K562 (cell line): Measurements from ENCODE around the gene RSPH1. TPM values are rescaled to one million over a fixed set of nuclear protein-coding genes. Genes with fewer than 3 reads are reported as not detected.

Experiments used
- ATF7 ChIP-seq: fragments of 450-650 bp; IDR thresholded peaks from 2 replicates; pipeline ENCODE4 v1.7.1; 2014; ENCODE audit warnings: mild to moderate bottlenecking, moderate library complexity
- BCL6 ChIP-seq: fragments of 250-450 bp; sonication (Bioruptor Pico); IDR thresholded peaks from 2 replicates; pipeline ENCODE4 v1.4.0; 2020
- BCOR ChIP-seq: fragments of 450-650 bp; IDR thresholded peaks from 2 replicates; pipeline ENCODE4 v1.6.1; 2016
- BRD9 ChIP-seq: fragments of 450-650 bp; IDR thresholded peaks from 2 replicates; pipeline ENCODE4 v1.6.1; 2018; ENCODE audit warnings: low read depth; ENCODE audit not compliant: partially characterized antibody
- CBFA2T2 ChIP-seq: fragments of 450-650 bp; conservative IDR thresholded peaks from 2 replicates; pipeline ENCODE4 v1.6.1; 2017; ENCODE audit warnings: mild to moderate bottlenecking
- CBFB ChIP-seq: sonication (generic); formaldehyde crosslinking; IDR thresholded peaks from 2 replicates; pipeline ENCODE4 v1.4.0; 2020; ENCODE audit warnings: mild to moderate bottlenecking, missing genetic modification reagents
- CLOCK ChIP-seq: fragments of 250-450 bp; sonication (Bioruptor Pico); IDR thresholded peaks from 2 replicates; pipeline ENCODE4 v1.4.0; 2020; ENCODE audit warnings: mild to moderate bottlenecking, moderate library complexity, borderline replicate concordance
- EHMT2 ChIP-seq: fragments of 450-650 bp; IDR thresholded peaks from 2 replicates; pipeline ENCODE4 v1.6.1; 2018; ENCODE audit warnings: antibody characterized with exemption
- EP300 ChIP-seq: IDR thresholded peaks from 2 replicates; pipeline ENCODE4 v1.6.1; 2012; ENCODE audit warnings: low read length, improper control_type of control experiment
- ESRRA ChIP-seq: fragments of 450-650 bp; IDR thresholded peaks from 2 replicates; pipeline ENCODE4 v1.6.1; 2014; ENCODE audit warnings: low read depth, mild to moderate bottlenecking, moderate library complexity, borderline replicate concordance
- JUN ChIP-seq, 2 experiments: sonication (generic) in 1 of 2; formaldehyde crosslinking in 1 of 2; IDR thresholded peaks; 2 replicates each; pipeline versions ENCODE4 v1.6.1 to v1.8.0; 2012 to 2022; ENCODE audit warnings: borderline replicate concordance in 2 of 2, mild to moderate bottlenecking in 2 of 2, improper control_type of control experiment in 1 of 2, low read depth in 1 of 2, low read length in 1 of 2, missing genetic modification reagents in 1 of 2
- KLF16 ChIP-seq: IDR thresholded peaks from 2 replicates; pipeline ENCODE4 v1.6.1; 2016; ENCODE audit warnings: antibody characterized with exemption
- MEF2D ChIP-seq: conservative IDR thresholded peaks from 2 replicates; pipeline ENCODE4 v1.6.1; 2016; ENCODE audit warnings: low read depth, missing genetic modification characterization, missing compliant biosample characterization
- MTA2 ChIP-seq: fragments of 450-650 bp; IDR thresholded peaks from 2 replicates; pipeline ENCODE4 v1.6.1; 2016; ENCODE audit warnings: low read depth
- NFE2 ChIP-seq: IDR thresholded peaks from 2 replicates; pipeline ENCODE4 v1.6.1; 2014; ENCODE audit warnings: antibody characterized with exemption, low read depth
- NFIC ChIP-seq: fragments of 450-650 bp; IDR thresholded peaks from 2 replicates; pipeline ENCODE4 v1.6.1; 2017; ENCODE audit warnings: mild to moderate bottlenecking, inconsistent platforms
- NFIX ChIP-seq: fragments of 250-450 bp; sonication (Bioruptor Pico); IDR thresholded peaks from 2 replicates; pipeline ENCODE4 v1.4.0; 2020; ENCODE audit warnings: low read depth, mild to moderate bottlenecking, moderate library complexity
- OTX1 ChIP-seq: fragments of 450-650 bp; formaldehyde crosslinking; IDR thresholded peaks from 2 replicates; pipeline ENCODE4 v1.4.0; 2022; ENCODE audit warnings: mild to moderate bottlenecking
- PCBP2 ChIP-seq: fragments of 200-400 bp; formaldehyde crosslinking; IDR thresholded peaks from 2 replicates; pipeline ENCODE4 v1.6.1; 2018; ENCODE audit warnings: low read length, low read depth, mild to moderate bottlenecking, moderate library complexity; ENCODE audit not compliant: poor library complexity, severe bottlenecking
- SMAD4 ChIP-seq: fragments of 250-450 bp; sonication (Bioruptor Pico); conservative IDR thresholded peaks from 2 replicates; pipeline ENCODE4 v1.8.0; 2021; ENCODE audit warnings: inconsistent platforms, mild to moderate bottlenecking, moderate library complexity
- SMARCA4 ChIP-seq: fragments of 450-650 bp; IDR thresholded peaks from 2 replicates; pipeline ENCODE4 v1.6.1; 2016
- THRB ChIP-seq: fragments of 450-650 bp; formaldehyde crosslinking; conservative IDR thresholded peaks from 2 replicates; pipeline ENCODE4 v1.4.0; 2022; ENCODE audit warnings: mild to moderate bottlenecking, missing genetic modification characterization
- TRIM24 ChIP-seq, 2 experiments: fragments of 450-650 bp; IDR thresholded peaks; 2 replicates each; pipeline ENCODE4 v1.6.1; 2016
- ZFP36 ChIP-seq: fragments of 150-350 bp; IDR thresholded peaks from 2 replicates; pipeline ENCODE4 v1.6.1; 2018; ENCODE audit warnings: low read length, low read depth; ENCODE audit not compliant: partially characterized antibody
- ZNF584 ChIP-seq: fragments of 200-800 bp; sonication (Bioruptor generic); IDR thresholded peaks from 2 replicates; pipeline ENCODE4 v1.6.1; 2016; ENCODE audit warnings: low read depth, mild to moderate bottlenecking, missing genetic modification characterization, missing compliant biosample characterization
- polyA plus RNA-seq, 8 experiments: library from polyadenylated mRNA; depleted of rRNA in 4 of 8; stranded (reverse) in 5 of 8; unstranded in 3 of 8; fragments of >200 nt; fragmentation: Nextera tagmentation in 2 of 8; fragmentation: Illumina TruSeq in 1 of 8; extraction: Ambion mirVana in 2 of 8; extraction: Trizol in 1 of 8; gene quantifications; 2 replicates each; pipeline versions ENCODE4 v1.2.1 to v1.2.3, GENCODE V29; 2011 to 2014; ENCODE audit warnings: inconsistent platforms in 1 of 8, missing spikeins in 1 of 8
- total RNA-seq, 7 experiments: library from RNA; depleted of rRNA in 6 of 7; stranded (reverse); fragments of >200 nt in 6 of 7; fragmentation: Illumina TruSeq in 2 of 7; extraction: Trizol in 2 of 7; gene quantifications; 2 replicates each; pipeline versions ENCODE4 v1.2.1 to v1.2.3, GENCODE V29; 2011 to 2021; ENCODE audit warnings: low replicate concordance in 1 of 7

Gene RSPH1
- total and polyA plus RNA-seq, 9 of the 15 experiments (the other 6 are each of a cell fraction or from before 2014, with no cell fraction given) = 0.17 TPM; not detected in 8

- TF ChIP-seq PCBP2 = no peak
- peak; percentile 39; the same call in 1 of the 2 replicates for TF ChIP-seq EHMT2
- TF ChIP-seq NFIC = peak; percentile 31; the same call in 1 of the 2 replicates
- TF ChIP-seq ATF7 = 0 out of 2 replicates have a peak, but pooled peaks have one; percentile 17
- TF ChIP-seq BCL6 (CRISPR knock-in tag) = 0 out of 2 replicates have a peak, but pooled peaks have one; percentile 15
- peak; percentile 70 for TF ChIP-seq CBFA2T2
- TF ChIP-seq MEF2D (tag) = peak; percentile 81
- peak; percentile 93 for TF ChIP-seq THRB (CRISPR knock-in tag)
- no peak for TF ChIP-seq JUN (IDR thresholded peaks at IDR 0.05; ENCODE audit: borderline replicate concordance, low read depth, low read length)
- TF ChIP-seq JUN (CRISPR knock-in tag; IDR thresholded peaks at IDR 0.05; ENCODE audit: borderline replicate concordance) = peak; percentile 58; the same call in 1 of the 2 replicates
- peak; percentile 54 for TF ChIP-seq MTA2
- peak; percentile 34 for TF ChIP-seq ZFP36
- 0 out of 2 replicates have a peak, but pooled peaks have one; percentile 2 for TF ChIP-seq NFE2
- peak; percentile 84; the same call in 1 of the 2 replicates for TF ChIP-seq ESRRA
- TF ChIP-seq BRD9 = peak; percentile 39
- peak; percentile 98 for TF ChIP-seq CBFB (CRISPR knock-in tag)
- peak in 1 of 2 experiments; percentile 47; a peak in 1 of 4 replicates for TF ChIP-seq TRIM24 (IDR thresholded peaks at IDR 0.05)
- no peak for TF ChIP-seq NFIX
- peak; percentile 42; the same call in 1 of the 2 replicates for TF ChIP-seq EP300
- TF ChIP-seq OTX1 (CRISPR knock-in tag) = no peak
- TF ChIP-seq SMARCA4 = peak; percentile 60
- peak; percentile 62 for TF ChIP-seq KLF16
- peak; percentile 58 for TF ChIP-seq SMAD4
- TF ChIP-seq ZNF584 = 0 out of 2 replicates have a peak, but pooled peaks have one; percentile 58
- peak; percentile 49 for TF ChIP-seq BCOR
- 0 out of 2 replicates have a peak, but pooled peaks have one; percentile 33 for TF ChIP-seq CLOCK
Observed at GRCh38 chr21:42465008-42465802, 30.8 kb downstream of the RSPH1 start (continued).
